SK-MEL-5 (cell line): Measurements from ENCODE around the gene OSBPL8. TPM values are rescaled to one million over a fixed set of nuclear protein-coding genes. Genes with fewer than 3 reads are reported as not detected.
A peak's percentile ranks its signal among the peaks of the same experiment; 100 is the strongest.
"Not testable (repeated sequence)": the region's sequence is repeated elsewhere in the genome, so short reads cannot be mapped to it uniquely, and the experiment has no call there.

ENCODE experiments used
- DNase-seq: peaks from one replicate; pipeline ENCODE4 v3.0.0-alpha.2; 2016; ENCODE audit warnings: low read depth, low spot score
- in situ Hi-C: cut with HindIII; loops from 2 replicates; pipeline ENCODE4 v1.10.0; 2016; ENCODE audit warnings: low sequenced_read_pairs, high pct_unique_total_duplicates, low pct_unique_long_range_greater_than_20kb
- total RNA-seq: library from RNA; depleted of rRNA; stranded (reverse); fragments of >200 nt; shearing (Covaris generic); gene quantifications from 2 replicates; pipeline ENCODE4 v1.2.3, GENCODE V29; 2014

OSBPL8 gene
- total RNA-seq, 1 experiment from 2014 or later: 46.3 TPM

DNA sequence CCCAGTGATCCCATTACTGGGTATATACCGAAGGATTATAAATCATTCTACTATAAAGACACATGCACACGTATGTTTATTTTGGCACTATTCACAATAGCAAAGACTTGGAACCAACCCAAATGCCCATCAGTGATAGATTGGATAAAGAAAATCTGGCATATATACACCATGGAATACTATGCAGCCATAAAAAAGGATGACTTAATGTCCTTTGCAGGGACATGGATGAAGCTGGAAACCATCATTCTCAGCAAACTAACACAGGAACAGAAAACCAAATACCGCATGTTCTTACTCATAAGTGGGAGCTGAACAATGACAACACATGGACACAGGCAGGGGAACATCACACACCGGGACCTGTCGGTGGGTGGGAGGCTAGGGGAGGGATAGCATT is 195.4 kb downstream of the OSBPL8 start:
- DNase-seq, in situ Hi-C loops: not testable (repeated sequence)

- DNase-seq: no peak
- in situ Hi-C loops: no loop called here
Observed at GRCh38 chr12:76360316-76360715, 199.3 kb downstream of the OSBPL8 start.

DNA sequence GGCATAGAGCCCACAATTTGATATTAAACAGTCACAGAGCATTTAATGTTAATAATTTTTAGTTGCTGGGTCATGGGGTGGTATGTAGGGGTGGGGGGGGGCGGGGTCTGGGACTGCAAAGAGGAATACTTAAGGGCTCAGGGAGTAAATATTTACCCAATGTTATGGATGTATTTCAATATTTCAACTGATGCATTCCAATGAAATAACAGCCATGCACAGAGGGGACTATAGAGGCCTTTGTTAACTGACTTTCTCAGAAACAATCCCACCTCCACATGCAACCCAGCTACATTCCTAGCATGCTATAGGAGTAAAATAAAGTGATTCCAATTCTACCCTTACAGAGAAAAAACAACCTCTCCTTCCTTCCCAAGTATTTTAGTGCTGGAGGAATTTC is 203.5 kb downstream of the OSBPL8 start:
- in situ Hi-C loops: no loop called here
- peak; percentile 60 for DNase-seq

GRCh38 chr12:76348079-76348901 is 211.3 kb downstream of the OSBPL8 start, which contains the start of gene BBS10:
Gene BBS10, minus strand, starts transcription at chr12:76348415. Its CDS starts 57 bp downstream, at chr12:76348358.
- peak; percentile 90 for DNase-seq
- in situ Hi-C loops: no loop called here

DNA sequence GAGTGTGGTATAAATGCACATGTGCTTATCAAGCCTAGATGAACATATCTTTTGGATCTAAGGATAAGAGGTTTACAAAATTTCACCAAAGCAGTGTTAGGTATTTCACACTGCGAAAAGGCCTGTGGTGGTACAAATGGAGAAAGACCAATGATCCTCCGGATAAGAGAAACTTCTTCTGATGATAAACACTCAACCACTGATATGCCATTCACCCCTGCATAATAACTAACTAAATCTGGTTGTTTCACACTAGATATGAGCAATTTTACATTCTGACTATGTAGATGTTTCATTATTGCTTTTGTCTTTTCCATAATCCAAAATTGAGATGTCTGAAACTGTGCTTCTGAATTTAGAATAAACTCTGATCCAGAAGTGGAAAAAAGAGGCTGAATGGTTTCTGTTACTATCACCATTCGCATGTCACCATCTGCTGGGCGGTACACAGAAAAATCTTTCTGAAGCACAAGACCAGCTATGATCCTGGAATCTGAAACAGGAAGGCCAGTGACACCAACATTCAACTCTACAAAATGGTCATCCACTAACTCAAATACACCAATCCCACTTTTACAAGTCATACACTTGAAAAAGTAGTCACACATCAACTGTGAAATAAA is 212.7 kb downstream of the OSBPL8 start:
- in situ Hi-C loops: no loop called here
- peak; percentile 75 for DNase-seq

DNA sequence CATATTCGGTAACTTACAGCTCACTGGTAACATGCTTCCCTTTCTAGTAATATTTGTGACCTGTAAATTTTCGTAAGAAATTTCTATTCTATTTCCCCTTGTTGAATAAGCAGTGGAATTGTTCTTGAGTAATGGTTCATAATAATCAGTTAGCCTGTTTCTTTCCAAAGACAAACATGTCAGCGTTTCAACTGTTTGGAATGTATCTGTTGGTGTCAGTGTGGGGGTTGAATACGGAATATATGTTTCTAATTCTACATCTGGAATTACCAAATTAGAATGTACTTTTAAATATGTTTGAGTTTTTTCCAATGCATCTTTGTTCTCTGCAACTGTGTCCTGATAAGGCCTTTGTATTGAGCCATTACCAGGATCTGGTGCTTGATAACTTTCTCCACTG is 213.3 kb downstream of the OSBPL8 start:
- DNase-seq: no peak
- in situ Hi-C loops: no loop called here

- no peak for DNase-seq
- in situ Hi-C loops: no loop called here
Observed at GRCh38 chr12:76345569-76345968, 214.0 kb downstream of the OSBPL8 start.

- in situ Hi-C loops: no loop called here
- DNase-seq: no peak
Observed at GRCh38 chr12:76341436-76342030, 218.0 kb downstream of the OSBPL8 start.

GRCh38 chr12:76340680-76341435 is 218.7 kb downstream of the OSBPL8 start:
- DNase-seq: no peak
- in situ Hi-C loops: no loop called here

- in situ Hi-C loops: no loop called here
- DNase-seq: no peak
Observed at GRCh38 chr12:76337583-76337982, 222.0 kb downstream of the OSBPL8 start.

- no peak for DNase-seq
- in situ Hi-C loops: no loop called here
Observed at GRCh38 chr12:76332606-76333005, 227.0 kb downstream of the OSBPL8 start.

- DNase-seq: no peak
- in situ Hi-C loops: no loop called here
Observed at GRCh38 chr12:76329606-76330005, 230.0 kb downstream of the OSBPL8 start.

- no peak for DNase-seq
- in situ Hi-C loops: no loop called here
Observed at GRCh38 chr12:76329159-76329558, 230.4 kb downstream of the OSBPL8 start.

DNA sequence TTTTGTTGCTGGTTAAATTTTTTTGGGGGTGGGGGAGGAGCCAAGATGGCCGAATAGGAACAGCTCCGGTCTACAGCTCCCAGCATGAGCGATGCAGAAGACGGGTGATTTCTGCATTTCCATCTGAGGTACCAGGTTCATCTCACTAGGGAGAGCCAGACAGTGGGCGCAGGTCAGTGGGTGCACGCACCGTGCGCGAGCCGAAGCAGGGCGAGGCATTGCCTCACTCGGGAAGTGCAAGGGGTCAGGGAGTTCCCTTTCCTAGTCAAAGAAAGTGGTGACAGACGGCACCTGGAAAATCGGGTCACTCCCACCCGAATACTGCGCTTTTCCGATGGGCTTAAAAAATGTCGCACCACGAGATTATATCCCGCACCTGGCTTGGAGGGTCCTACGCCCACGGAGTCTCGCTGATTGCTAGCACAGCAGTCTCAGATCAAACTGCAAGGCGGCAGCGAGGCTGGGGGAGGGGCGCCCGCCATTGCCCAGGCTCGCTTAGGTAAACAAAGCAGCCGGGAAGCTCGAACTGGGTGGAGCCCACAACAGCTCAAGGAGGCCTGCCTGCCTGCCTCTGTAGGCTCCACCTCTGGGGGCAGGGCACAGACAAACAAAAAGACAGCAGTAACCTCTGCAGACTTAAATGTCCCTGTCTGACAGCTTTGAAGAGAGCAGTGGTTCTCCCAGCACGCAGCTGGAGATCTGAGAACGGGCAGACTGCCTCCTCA is 239.8 kb downstream of the OSBPL8 start:
- DNase-seq, in situ Hi-C loops: not testable (repeated sequence)

- no peak for DNase-seq
- in situ Hi-C loops: no loop called here
Observed at GRCh38 chr12:76318773-76319594, 240.6 kb downstream of the OSBPL8 start.

DNA sequence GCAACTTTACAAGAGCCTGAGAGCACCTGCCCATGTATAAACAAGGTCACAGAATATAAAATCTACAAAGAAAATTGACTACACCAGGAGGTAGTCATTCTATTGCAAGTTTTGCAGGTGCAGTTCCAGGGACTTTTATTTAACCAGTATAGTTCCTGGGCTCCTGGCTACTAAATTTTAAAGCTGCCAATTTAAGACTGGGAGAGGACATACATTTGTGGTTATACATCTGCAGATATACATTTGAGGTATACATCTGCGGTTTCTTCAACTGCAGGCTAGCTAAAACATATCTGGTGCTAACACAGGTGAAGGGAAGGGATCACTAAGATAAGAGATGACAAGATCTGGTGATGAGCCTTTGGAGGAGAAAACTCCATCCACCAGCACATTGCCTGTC is 241.6 kb downstream of the OSBPL8 start:
- in situ Hi-C loops: no loop called here

DNA sequence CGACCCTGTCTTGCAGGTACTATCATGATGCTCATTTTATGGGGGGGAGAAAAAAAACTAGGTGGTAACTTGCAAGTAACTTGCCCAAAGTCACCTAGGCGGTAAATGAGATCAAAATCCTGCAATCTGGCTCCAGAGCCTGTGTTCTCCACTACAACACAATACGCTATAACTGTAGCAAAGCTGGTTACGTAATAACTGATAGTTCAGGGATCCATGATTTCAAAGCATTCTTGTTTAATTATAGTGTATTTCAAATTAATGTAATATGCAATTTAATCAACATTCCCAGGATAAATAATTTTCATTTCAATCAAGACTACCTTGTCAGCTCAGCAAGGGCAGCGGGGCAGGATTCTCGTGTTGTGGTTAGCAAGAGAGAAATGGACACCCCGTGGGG is 243.1 kb downstream of the OSBPL8 start:
- DNase-seq: no peak
- in situ Hi-C loops: no loop called here

More for the DNA sequence above, 241.6 kb downstream of the OSBPL8 start:
- DNase-seq: no peak
